ENCODE results near the gene PHB1. TPM values are rescaled to one million over a fixed set of nuclear protein-coding genes. Genes with fewer than 3 reads are reported as not detected.

PHB1 gene
- polyA plus RNA-seq, 1 experiment, result 228 TPM

DNA sequence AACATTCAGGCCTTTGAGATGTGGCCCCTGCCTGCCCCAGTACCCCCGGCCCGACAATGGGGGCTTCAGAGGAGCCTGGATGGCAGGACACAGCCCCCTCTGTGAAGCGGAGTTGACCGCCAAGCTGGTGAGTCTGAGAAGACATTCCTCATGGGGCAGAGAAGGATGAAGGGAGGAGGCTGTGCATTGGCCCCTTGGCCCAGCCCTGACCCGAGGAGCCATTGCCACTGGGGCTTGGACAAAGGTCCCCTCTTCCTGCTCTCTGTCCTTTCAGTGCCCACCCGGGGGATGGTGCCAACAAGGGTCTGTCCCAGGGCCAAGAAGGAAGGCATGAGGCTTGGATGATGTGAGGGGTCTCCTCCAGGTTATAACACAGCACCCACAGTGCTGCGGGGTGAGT, 30.9 kb upstream of the PHB1 start:
- no peaks in the 10 kb centered on the region for H3K9me3 ChIP-seq (ENCODE audit: control insufficient read depth, insufficient read depth, low read length)
- no peak overlapping the region for H3K27ac ChIP-seq (ENCODE audit: low read depth, low read length)
- H3K27me3 ChIP-seq (ENCODE audit: control insufficient read depth, insufficient read depth, low read length), result peaks cover 40% of the 10 kb centered on the region
- ChIA-PET CTCF (interaction anchor here (1.8 to 3.1 kb wide), 2 partner anchors 10 to 111 kb away, joined by 7 to 11 read pairs; no protein-coding TSS in a partner anchor), POLR2A (no interaction called here)
- no peak overlapping the region for H3K4me3 ChIP-seq (ENCODE audit: low read depth, low read length)
- DNase-seq (ENCODE audit: low read depth, low spot score), result no peak
- TF ChIP-seq, protein P1, sequence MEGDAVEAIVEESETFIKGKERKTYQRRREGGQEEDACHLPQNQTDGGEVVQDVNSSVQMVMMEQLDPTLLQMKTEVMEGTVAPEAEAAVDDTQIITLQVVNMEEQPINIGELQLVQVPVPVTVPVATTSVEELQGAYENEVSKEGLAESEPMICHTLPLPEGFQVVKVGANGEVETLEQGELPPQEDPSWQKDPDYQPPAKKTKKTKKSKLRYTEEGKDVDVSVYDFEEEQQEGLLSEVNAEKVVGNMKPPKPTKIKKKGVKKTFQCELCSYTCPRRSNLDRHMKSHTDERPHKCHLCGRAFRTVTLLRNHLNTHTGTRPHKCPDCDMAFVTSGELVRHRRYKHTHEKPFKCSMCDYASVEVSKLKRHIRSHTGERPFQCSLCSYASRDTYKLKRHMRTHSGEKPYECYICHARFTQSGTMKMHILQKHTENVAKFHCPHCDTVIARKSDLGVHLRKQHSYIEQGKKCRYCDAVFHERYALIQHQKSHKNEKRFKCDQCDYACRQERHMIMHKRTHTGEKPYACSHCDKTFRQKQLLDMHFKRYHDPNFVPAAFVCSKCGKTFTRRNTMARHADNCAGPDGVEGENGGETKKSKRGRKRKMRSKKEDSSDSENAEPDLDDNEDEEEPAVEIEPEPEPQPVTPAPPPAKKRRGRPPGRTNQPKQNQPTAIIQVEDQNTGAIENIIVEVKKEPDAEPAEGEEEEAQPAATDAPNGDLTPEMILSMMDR (IDR thresholded peaks at IDR 0.05; ENCODE audit: low read depth, low read length), result no peak

DNA sequence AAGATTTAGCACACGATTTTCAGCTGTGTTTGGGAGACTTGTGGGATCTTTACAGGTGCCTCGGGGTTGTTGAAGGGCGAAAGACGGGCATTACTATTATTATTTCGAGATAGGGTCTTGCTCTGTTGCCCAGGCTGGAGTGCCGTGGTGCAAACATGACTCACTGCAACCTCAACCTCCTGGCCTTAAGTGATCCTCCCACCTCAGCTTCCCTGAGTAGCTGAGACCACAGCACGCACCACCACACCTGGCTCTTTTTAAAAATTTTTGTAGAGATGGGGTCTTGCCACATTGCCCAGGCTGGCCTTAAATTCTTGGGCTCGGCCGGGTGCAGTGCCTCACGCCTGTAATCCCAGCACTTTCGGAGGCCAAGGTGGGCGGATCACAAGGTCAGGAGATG, 29.7 kb upstream of the PHB1 start:
- Histone ChIP-seq H3K27ac (ENCODE audit: low read depth, low read length) (no peak overlapping the region), H3K9me3 (ENCODE audit: control insufficient read depth, insufficient read depth, low read length) (no peaks in the 10 kb centered on the region), H3K27me3 (ENCODE audit: control insufficient read depth, insufficient read depth, low read length) (peaks cover 45% of the 10 kb centered on the region), H3K4me3 (ENCODE audit: low read depth, low read length) (no peak overlapping the region)
- POLR2A ChIA-PET, result no interaction called here
- TF ChIP-seq, protein P1 (IDR thresholded peaks at IDR 0.05; ENCODE audit: low read depth, low read length), result no peak
- CTCF ChIA-PET, result interaction anchor here (3.1 kb wide), 1 partner anchor 112 kb away, joined by 11 read pairs; no protein-coding TSS in a partner anchor
- no peak for DNase-seq (ENCODE audit: low read depth, low spot score)

DNA sequence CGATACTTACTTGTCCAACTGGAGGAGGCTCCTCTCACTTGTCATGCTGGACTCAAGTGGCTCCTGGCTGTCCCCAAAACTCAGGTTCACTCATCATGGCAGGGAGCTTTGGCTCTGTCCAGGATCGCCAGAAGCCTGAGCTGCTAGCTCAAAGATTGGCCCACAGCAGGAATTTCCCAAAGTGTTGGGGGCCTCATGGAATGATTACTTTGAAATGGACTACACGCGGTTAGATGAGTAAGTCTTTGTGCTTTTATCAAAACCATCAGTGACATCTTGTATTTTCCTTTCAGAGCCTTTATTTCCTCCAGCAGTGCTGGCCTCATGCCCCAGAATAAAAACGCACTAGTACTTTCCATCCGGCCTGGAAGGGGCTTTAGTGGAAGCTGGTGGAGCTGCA, 29.2 kb upstream of the PHB1 start:
- CTCF ChIA-PET, result interaction anchor here (3.1 kb wide), 1 partner anchor 113 kb away, joined by 11 read pairs; no protein-coding TSS in a partner anchor
- POLR2A ChIA-PET, result no interaction called here
- no peak for DNase-seq (ENCODE audit: low read depth, low spot score)
- Histone ChIP-seq H3K27me3 (ENCODE audit: control insufficient read depth, insufficient read depth, low read length) (peaks cover 48% of the 10 kb centered on the region), H3K27ac (ENCODE audit: low read depth, low read length) (no peak overlapping the region), H3K4me3 (ENCODE audit: low read depth, low read length) (no peak overlapping the region), H3K9me3 (ENCODE audit: control insufficient read depth, insufficient read depth, low read length) (no peaks in the 10 kb centered on the region)
- TF ChIP-seq, protein P1 (IDR thresholded peaks at IDR 0.05; ENCODE audit: low read depth, low read length), result no peak

DNA sequence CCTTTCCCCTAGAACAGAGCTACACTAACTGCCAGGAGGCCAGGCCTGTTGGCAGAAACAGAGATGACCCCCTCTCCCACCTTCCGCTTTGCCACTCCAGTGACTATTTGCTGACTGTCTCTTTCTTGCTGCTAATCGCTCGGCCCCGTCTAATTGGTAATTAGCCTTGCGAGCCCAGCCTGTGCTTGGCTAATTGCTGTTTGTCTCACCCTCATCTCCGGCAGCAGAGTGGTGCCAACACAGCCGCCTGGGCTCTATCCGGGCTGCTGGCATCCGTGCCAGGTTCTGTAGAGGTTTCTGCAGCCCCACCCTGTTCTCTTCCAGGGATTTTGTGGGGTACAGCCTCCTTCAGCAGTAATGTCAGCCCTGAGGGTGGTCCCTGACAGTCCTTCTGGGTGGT, 27.4 kb upstream of the PHB1 start:
- POLR2A ChIA-PET, result no interaction called here
- peaks cover 55% of the 10 kb centered on the region for H3K27me3 ChIP-seq (ENCODE audit: control insufficient read depth, insufficient read depth, low read length)

DNA sequence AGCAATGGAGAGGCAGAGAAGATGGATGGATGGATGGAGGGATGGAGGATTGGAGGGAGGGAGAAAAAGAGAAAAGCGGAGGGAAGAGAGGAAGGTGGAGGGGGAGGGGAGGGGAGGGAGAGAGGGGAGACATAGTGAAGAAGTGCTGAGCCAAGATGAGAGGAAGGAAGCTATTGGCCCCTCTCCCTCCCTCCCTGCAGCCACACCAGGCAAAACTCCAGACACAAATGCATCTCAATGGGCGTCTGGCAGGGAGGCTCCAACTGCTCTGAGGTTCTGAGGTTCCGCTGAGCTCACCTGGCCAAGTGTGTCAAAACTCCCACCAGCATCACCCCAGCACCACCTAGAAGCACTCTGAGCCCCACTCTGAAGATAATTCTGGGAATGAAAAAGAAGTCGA, 26.9 kb upstream of the PHB1 start:
- Histone ChIP-seq H3K27me3 (ENCODE audit: control insufficient read depth, insufficient read depth, low read length) (peaks cover 54% of the 10 kb centered on the region), H3K9me3 (ENCODE audit: control insufficient read depth, insufficient read depth, low read length) (no peaks in the 10 kb centered on the region), H3K4me3 (ENCODE audit: low read depth, low read length) (no peak overlapping the region), H3K27ac (ENCODE audit: low read depth, low read length) (no peak overlapping the region)
- no peak for DNase-seq (ENCODE audit: low read depth, low spot score)
- TF ChIP-seq, protein P1 (IDR thresholded peaks at IDR 0.05; ENCODE audit: low read depth, low read length), result no peak
- CTCF ChIA-PET, result interaction anchor here (0.5 kb wide), 1 partner anchor 252 kb away, joined by 7 read pairs; no protein-coding TSS in a partner anchor
- POLR2A ChIA-PET, result no interaction called here

More for the DNA sequence above, 27.4 kb upstream of the PHB1 start:
- no peak for DNase-seq (ENCODE audit: low read depth, low spot score)
- H3K27ac ChIP-seq (ENCODE audit: low read depth, low read length), result no peak overlapping the region
- TF ChIP-seq, protein P1 (IDR thresholded peaks at IDR 0.05; ENCODE audit: low read depth, low read length), result no peak
- CTCF ChIA-PET, result interaction anchor here (0.5 kb wide), 1 partner anchor 252 kb away, joined by 7 read pairs; no protein-coding TSS in a partner anchor
- no peak overlapping the region for H3K4me3 ChIP-seq (ENCODE audit: low read depth, low read length)
- H3K9me3 ChIP-seq (ENCODE audit: control insufficient read depth, insufficient read depth, low read length), result no peaks in the 10 kb centered on the region
